Measurements from ENCODE around the gene ATP5F1C.

- TF ChIP-seq REST (IDR thresholded peaks at IDR 0.05) = no peak
- TF ChIP-seq CTCF (IDR thresholded peaks at IDR 0.05; ENCODE audit: low read depth, low read length, missing input control) = no peak
- TF ChIP-seq RAD21 (IDR thresholded peaks at IDR 0.05) = no peak
- no peak for TF ChIP-seq YY1 (IDR thresholded peaks at IDR 0.05)
- TF ChIP-seq JUND (IDR thresholded peaks at IDR 0.05) = no peak
- no peak for TF ChIP-seq MAX (IDR thresholded peaks at IDR 0.05)
- TF ChIP-seq SP1 (IDR thresholded peaks at IDR 0.05) = peak; percentile 0
- no peak for TF ChIP-seq TAF1 (conservative IDR thresholded peaks at IDR 0.05)
- no peak for TF ChIP-seq EGR1 (IDR thresholded peaks at IDR 0.05; ENCODE audit: low read depth in 2 of 2)
- no peak for TF ChIP-seq GABPA (IDR thresholded peaks at IDR 0.05 in 1 of 2, conservative IDR thresholded peaks at IDR 0.05 in 1 of 2)
These were observed 786 bp downstream of the ATP5F1C start for GRCh38 chr10:7788639-7789286.

Measured in liver (tissue), 3 donors.